ENCODE measurements around the gene NBEAL1.
"Not testable (repeated sequence)": the region's sequence is repeated elsewhere in the genome, so short reads cannot be mapped to it uniquely, and the experiment has no call there.

NBEAL1 gene

GRCh38 chr2:203122317-203122986 lies 107.8 kb downstream of the NBEAL1 start:
- no peak for DNase-seq

- no peak for DNase-seq
Observed at GRCh38 chr2:203126996-203127395, 112.3 kb downstream of the NBEAL1 start.

DNA sequence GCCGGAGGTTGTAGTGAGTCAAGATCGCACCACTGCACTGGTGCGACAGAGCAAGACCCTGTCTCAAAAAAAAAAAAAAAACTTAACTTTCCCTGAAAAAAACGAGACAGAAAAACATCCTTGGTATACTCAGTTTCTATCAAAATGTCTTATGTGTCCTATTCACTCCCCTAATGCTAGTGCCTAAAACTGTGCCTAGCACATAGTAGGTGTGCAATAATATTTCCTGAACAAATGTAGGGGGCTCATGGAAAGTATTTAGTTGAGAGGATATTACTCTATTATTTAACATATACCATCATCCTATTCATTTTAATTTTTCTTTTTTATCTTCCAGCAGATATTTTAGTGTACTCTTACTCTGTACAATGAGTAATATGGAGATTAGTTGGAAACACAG lies 120.4 kb downstream of the NBEAL1 start:
- no peak for DNase-seq

GRCh38 chr2:203143391-203143790 lies 128.7 kb downstream of the NBEAL1 start:
- DNase-seq: no peak

- DNase-seq: no peak
Observed at GRCh38 chr2:203149194-203149593, 134.5 kb downstream of the NBEAL1 start.

DNA sequence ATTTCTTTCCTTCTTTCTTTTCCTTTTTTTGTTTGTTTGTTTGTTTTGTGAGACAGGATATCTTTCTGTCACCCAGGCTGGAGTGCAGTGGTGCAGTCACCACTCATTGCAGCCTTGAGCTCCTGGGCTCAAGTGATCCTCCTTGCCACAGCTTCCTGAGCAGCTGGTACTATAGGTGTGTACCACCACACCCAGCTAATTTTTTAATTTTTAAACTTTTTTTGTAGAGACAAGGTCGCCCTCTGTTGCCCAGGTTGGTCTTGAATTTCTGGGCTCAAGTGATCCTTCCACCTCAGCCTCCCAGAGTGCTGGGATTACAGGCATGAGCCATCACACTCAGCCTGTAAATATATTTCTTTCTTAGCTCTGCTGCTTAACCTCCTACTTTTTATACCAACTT lies 140.7 kb downstream of the NBEAL1 start:
- DNase-seq: peak; percentile 2

DNA sequence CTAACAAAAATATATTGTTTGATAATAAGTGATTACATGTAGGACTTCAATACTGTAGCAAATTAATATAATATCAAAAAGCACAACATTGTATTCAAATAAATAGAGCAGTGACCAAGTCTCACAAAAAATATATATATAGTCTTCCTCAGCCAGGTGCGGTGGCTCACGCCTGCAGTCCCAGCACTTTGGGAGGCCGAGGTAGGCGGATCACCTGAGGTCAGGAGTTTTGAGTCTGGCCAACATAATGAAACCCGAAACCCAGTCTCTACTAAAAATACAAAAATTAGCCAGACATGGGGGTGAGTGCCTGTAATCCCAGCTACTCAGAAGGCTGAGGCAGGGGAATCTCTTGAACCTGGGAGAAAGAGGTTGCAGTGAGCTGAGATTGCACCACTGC lies 148.0 kb downstream of the NBEAL1 start:
- DNase-seq: not testable (repeated sequence)

DNA sequence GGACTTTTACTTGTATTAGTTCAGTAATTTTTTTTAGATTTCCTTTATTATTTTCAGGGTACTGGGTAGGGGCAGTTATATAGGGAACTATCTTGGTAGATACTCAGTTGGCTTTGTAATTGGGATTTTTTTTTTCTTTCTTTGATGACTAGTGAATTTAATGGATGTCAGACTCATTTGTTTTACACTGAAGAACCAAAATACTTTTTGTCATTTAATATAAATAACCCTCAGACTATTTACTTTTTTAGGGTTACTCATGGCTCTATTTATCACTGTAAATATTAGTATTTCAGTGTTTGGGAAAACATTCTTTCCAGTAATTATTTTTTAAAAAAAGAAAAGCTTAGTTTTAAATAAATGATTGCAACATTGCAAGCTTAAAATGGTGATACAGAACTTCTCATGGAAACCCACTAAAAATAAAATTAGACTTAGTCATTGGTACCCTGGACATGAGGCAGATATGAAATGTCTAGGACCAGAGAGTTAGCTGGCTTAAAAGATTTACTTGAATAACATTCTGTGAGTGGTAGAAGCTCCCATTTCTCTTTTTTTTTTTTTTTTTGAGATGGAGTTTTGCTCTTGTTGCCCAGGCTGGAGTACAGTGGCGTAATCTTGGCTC lies 149.7 kb downstream of the NBEAL1 start:
- DNase-seq: no peak

DNA sequence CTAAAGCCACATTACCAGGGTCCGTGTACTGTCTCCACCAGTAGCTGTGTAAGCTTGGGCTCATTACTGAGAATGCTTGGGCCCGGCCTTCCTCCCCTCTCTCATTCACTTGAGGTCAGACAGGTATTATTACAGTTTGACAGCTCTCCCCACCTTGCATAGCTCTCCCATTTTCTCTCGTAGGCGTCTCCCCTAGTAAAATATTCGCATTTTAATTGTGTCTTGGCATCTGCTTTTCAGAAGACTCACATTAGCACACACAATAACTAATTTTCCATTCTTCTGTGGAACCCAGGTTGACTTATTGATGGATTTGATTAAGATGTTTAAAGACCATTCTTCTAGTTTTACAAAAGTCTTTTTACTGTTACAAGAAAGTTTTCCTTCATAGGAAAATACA lies 153.1 kb downstream of the NBEAL1 start:
- DNase-seq: no peak

DNA sequence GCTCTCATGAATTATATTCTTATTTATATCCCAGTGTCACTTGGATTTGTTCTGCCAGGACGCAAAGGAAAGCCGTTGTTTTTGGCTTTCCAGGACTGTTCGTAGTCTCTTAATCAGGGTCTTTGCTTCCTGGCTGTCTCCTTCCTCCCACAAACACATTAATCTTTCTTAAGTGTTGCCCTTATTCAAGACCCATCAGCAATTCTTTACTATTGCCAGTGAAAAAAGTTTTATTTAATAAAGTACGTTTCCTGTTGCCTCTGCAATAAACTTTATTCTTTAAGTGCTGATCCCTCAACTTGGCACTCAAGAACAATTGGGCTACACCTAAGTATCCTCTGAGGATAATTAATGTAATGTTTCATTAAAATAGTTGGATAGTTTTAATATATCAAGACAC lies 155.8 kb downstream of the NBEAL1 start:
- no peak for DNase-seq

DNA sequence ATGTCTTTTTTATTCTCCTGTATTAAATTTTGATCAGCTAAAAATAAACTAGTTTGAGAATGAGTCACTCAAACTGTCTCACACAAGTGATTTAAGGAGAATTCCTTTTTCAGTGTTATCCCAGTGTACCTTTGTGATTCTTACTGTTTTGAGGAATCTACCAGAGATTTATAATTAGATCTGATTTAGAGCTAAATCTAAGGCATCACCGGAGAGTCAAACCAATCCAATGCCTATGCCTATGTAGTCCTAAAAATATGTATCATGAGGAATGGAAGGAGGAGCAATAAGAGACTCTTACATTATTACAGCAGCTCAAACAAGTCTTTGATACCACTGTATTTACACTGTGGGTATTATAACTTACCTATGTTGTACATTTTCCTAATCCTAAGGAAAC lies 160.7 kb downstream of the NBEAL1 start:
- no peak for DNase-seq

DNA sequence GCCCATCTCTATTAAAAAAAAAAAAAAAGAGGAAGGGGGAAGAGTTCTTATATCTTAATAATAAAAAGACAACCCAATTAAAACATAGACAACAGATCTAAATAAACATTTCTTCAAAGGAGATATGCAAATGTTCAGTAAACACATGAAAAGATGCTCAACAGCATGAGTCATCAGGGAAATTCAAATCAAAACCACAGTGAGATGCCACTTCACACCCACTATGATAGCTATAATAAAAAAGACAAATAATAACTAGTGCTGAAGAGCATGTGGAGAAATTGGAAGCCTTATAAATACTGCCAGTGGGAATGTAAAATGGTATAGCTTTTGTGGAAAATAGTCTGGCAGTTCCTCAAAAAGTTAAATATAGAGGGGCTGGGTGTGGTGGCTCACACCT lies 162.7 kb downstream of the NBEAL1 start:
- DNase-seq: no peak

DNA sequence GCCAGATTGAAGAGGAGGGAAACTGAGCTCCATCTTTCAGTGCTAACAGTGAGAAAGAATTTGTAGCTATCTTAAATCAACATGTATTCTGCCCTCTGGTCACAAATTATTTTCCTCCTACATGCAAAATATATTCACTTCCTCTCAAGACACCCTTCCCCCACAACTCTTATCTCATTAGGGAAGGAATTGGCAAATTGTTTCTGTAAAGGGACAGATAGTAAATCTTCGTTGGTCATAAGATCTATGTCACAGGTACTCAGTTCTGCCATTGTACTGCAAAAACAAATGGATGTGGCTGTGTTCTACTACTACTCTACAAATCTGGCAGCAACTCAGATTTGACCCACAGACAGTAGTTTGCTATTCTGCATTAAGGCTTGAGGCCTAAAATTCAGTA lies 171.2 kb downstream of the NBEAL1 start:
- DNase-seq: no peak

- DNase-seq: not testable (repeated sequence)
Observed at GRCh38 chr2:203190547-203190946, 175.9 kb downstream of the NBEAL1 start.

GRCh38 chr2:203191026-203191425 lies 176.4 kb downstream of the NBEAL1 start:
- DNase-seq: not testable (repeated sequence)

- DNase-seq: no peak
Observed at GRCh38 chr2:203191961-203192360, 177.3 kb downstream of the NBEAL1 start.

GRCh38 chr2:203195331-203196036 lies 180.8 kb downstream of the NBEAL1 start:
- DNase-seq: no peak

DNA sequence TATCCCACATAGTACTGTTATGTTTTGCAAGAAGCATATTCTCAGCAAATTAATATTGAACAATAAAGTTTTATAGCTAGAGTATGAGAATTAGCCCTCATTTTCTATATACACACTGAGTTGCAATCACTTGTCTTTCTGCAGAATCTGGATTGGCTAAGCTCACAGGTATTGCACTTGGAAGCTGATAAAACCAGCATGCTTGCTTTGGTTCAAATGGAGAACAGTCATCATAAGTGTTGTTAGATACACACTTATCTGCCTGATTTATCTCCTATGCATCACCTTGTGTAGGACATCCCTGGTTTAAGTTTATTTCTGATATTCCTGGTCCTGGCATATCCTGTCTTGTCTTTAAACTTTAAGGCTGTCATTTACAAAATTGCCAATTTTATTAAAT lies 186.2 kb downstream of the NBEAL1 start:
- no peak for DNase-seq

GRCh38 chr2:203201426-203201825 lies 186.8 kb downstream of the NBEAL1 start:
- DNase-seq: no peak

DNA sequence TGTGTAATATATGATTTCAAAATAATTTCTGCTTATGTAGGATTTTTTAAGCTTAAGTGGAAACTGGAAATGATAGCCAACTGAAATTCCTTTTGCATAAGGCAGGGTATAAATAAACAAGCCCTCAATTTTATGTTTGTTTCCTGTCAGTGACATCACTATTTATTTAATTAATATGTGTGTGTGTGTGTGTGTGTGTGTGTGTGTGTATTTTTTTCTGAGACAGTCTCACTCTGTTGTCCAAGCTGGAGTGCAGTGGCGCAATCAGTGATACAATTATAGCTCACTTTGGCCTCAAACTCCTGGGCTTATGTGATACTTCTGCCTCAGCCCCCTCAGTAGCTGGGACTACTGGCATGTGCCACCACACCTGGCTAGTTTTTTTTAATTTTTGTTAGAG lies 194.9 kb downstream of the NBEAL1 start:
- no peak for DNase-seq

DNA sequence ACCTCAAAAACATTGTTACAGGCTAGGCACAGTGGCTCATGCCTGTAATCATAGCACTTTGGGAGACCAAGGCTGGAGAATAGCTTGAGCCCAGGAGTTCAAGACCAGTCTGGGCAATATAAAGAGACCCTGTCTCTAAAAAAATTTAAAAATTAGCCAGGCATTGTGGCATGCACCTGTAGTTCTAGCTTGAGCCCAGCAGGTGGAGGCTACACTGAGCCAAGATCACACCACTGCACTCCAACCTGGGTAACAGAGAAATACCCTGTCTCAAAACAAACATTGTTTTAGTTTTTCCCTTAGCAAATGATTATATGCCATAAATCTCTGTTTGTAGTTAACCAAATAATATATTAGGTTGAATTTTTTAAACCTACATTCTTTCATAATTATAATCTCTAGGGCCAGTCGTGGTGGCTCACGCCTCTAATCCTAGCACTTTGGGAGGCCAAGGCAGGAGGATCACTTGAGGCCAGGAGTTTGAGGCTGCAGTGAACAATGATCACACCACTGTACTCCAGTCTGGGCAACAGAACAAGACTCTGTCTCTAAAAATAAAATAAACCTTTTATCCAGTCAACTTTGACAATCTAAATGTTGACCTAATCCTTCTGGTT lies 210.9 kb downstream of the NBEAL1 start:
- no peak for DNase-seq

- DNase-seq: not testable (repeated sequence)
Observed at GRCh38 chr2:203229674-203230073, 215.0 kb downstream of the NBEAL1 start.

GRCh38 chr2:203237346-203238238 lies 222.9 kb downstream of the NBEAL1 start:
- DNase-seq: no peak
